HG03159 (cell line): ENCODE measurements around the gene NAXD.

Experiments used
- ATAC-seq: cut with Tn5 transposase; IDR thresholded peaks from one replicate; pipeline ENCODE4 v1.9.1; 2021; ENCODE audit warnings: mild to moderate bottlenecking, moderate library complexity; ENCODE audit not compliant: unreplicated experiment

The NAXD gene

GRCh38 chr13:110643324-110643723 lies 28.0 kb downstream of the NAXD start:
- ATAC-seq: no peak

GRCh38 chr13:110643768-110644421 lies 28.6 kb downstream of the NAXD start:
- ATAC-seq: no peak

- peak; percentile 83 for ATAC-seq
Measured at GRCh38 chr13:110644892-110645521, 29.7 kb downstream of the NAXD start.

GRCh38 chr13:110645750-110646149 lies 30.4 kb downstream of the NAXD start:
- ATAC-seq: no peak

- no peak for ATAC-seq
Measured at GRCh38 chr13:110646442-110647364, 31.4 kb downstream of the NAXD start.

GRCh38 chr13:110647365-110647737 lies 32.0 kb downstream of the NAXD start:
- no peak for ATAC-seq

- ATAC-seq: no peak
Measured at GRCh38 chr13:110648146-110648819, 32.9 kb downstream of the NAXD start.

- no peak for ATAC-seq
Measured at GRCh38 chr13:110648848-110649421, 33.6 kb downstream of the NAXD start.

- ATAC-seq: no peak
Measured at GRCh38 chr13:110649551-110649950, 34.2 kb downstream of the NAXD start.

- no peak for ATAC-seq
Measured at GRCh38 chr13:110650436-110650835, 35.1 kb downstream of the NAXD start.

- no peak for ATAC-seq
Measured at GRCh38 chr13:110651271-110651670, 35.9 kb downstream of the NAXD start.

- ATAC-seq: no peak
Measured at GRCh38 chr13:110651726-110652230, 36.4 kb downstream of the NAXD start.

GRCh38 chr13:110652231-110652730 lies 36.9 kb downstream of the NAXD start:
- no peak for ATAC-seq

- ATAC-seq: no peak
Measured at GRCh38 chr13:110652764-110653163, 37.4 kb downstream of the NAXD start.

- no peak for ATAC-seq
Measured at GRCh38 chr13:110653271-110653670, 37.9 kb downstream of the NAXD start.

GRCh38 chr13:110653851-110654250 lies 38.5 kb downstream of the NAXD start:
- no peak for ATAC-seq

GRCh38 chr13:110657196-110657595 lies 41.9 kb downstream of the NAXD start:
- ATAC-seq: no peak

- peak; percentile 87 for ATAC-seq
Measured at GRCh38 chr13:110658218-110658911, 43.0 kb downstream of the NAXD start.

- ATAC-seq: no peak
Measured at GRCh38 chr13:110661256-110661655, 45.9 kb downstream of the NAXD start.

GRCh38 chr13:110662091-110662490 lies 46.7 kb downstream of the NAXD start:
- ATAC-seq: no peak
